Keratinocyte (primary cell): ENCODE data around the gene EGFLAM. TPM values are rescaled to one million over a fixed set of nuclear protein-coding genes. Genes with fewer than 3 reads are reported as not detected.

ENCODE experiments used
- DNase-seq: peaks from one replicate; pipeline ENCODE4 v3.0.0-alpha.2; 2011; ENCODE audit warnings: low read depth, missing footprints, low spot score
- FAIRE-seq: peaks from 2 replicates; lab custom pipeline; 2011; peaks lifted over from hg19 to GRCh38; lab: Jason Lieb, UNC
- H2AFZ ChIP-seq: 2 replicates; pipeline ENCODE4 v1.6.0; 2012; ENCODE audit warnings: low read length, control low read depth, inconsistent platforms; ENCODE audit not compliant: control insufficient read depth
- H3K27ac ChIP-seq: 2 replicates; pipeline ENCODE4 v1.5.1; 2011; ENCODE audit warnings: low read length; ENCODE audit not compliant: control insufficient read depth, insufficient read depth
- H3K27me3 ChIP-seq: 3 replicates; pipeline ENCODE4 v1.6.0; 2011; ENCODE audit warnings: low read length; ENCODE audit not compliant: control insufficient read depth, insufficient read depth; ENCODE audit errors: extremely low read depth
- H3K36me3 ChIP-seq, 2 experiments: 2 replicates in 1 of 2; 3 replicates in 1 of 2; pipeline ENCODE4 v1.5.1; 2011; ENCODE audit warnings: low read length in 2 of 2, mild to moderate bottlenecking in 1 of 2; ENCODE audit not compliant: control insufficient read depth in 2 of 2, insufficient read depth in 2 of 2; ENCODE audit errors: extremely low read depth in 1 of 2
- H3K4me1 ChIP-seq: 3 replicates; pipeline ENCODE4 v1.5.1; 2011; ENCODE audit warnings: low read length; ENCODE audit not compliant: control insufficient read depth, insufficient read depth; ENCODE audit errors: extremely low read depth
- H3K4me2 ChIP-seq: 3 replicates; pipeline ENCODE4 v1.6.0; 2011; ENCODE audit warnings: low read depth, low read length; ENCODE audit not compliant: control insufficient read depth, insufficient read depth; ENCODE audit errors: extremely low read depth
- H3K4me3 ChIP-seq, 3 experiments: fragments of 200-600 bp in 1 of 3; sonication (generic) in 1 of 3; 2 replicates in 2 of 3; 3 replicates in 1 of 3; pipeline ENCODE4 v1.5.1; 2011 to 2016; ENCODE audit warnings: low read length in 3 of 3, mild to moderate bottlenecking in 3 of 3, control low read depth in 2 of 3, inconsistent platforms in 1 of 3, low read depth in 1 of 3, mixed read lengths in 1 of 3, mixed run types in 1 of 3, moderate library complexity in 1 of 3; ENCODE audit not compliant: control insufficient read depth in 2 of 3, insufficient read depth in 2 of 3; ENCODE audit errors: extremely low read depth in 1 of 3
- H3K79me2 ChIP-seq: 2 replicates; pipeline ENCODE4 v1.6.0; 2012; ENCODE audit warnings: low read length; ENCODE audit not compliant: control insufficient read depth, insufficient read depth
- H3K9ac ChIP-seq: 3 replicates; pipeline ENCODE4 v1.6.0; 2011; ENCODE audit warnings: low read length; ENCODE audit not compliant: control insufficient read depth, insufficient read depth; ENCODE audit errors: extremely low read depth
- H3K9me1 ChIP-seq: 3 replicates; pipeline ENCODE4 v1.6.0; 2011; ENCODE audit warnings: low read length; ENCODE audit not compliant: control insufficient read depth, insufficient read depth; ENCODE audit errors: extremely low read depth
- H3K9me3 ChIP-seq: 2 replicates; pipeline ENCODE4 v1.5.1; 2012; ENCODE audit warnings: low read depth, low read length; ENCODE audit not compliant: control insufficient read depth
- H4K20me1 ChIP-seq: 3 replicates; pipeline ENCODE4 v1.6.0; 2011; ENCODE audit warnings: low read length; ENCODE audit not compliant: control insufficient read depth, insufficient read depth; ENCODE audit errors: extremely low read depth
- CTCF ChIP-seq, 3 experiments: IDR thresholded peaks in 1 of 3; conservative IDR thresholded peaks in 1 of 3; optimal IDR thresholded peaks in 1 of 3; 2 replicates in 2 of 3; 3 replicates in 1 of 3; pipeline versions ENCODE3 to v1.5.1; 2011; ENCODE audit warnings: low read length in 3 of 3, mild to moderate bottlenecking in 3 of 3, moderate library complexity in 2 of 3, control low read depth in 1 of 3, inconsistent platforms in 1 of 3; ENCODE audit not compliant: insufficient read depth in 2 of 3; ENCODE audit errors: extremely low read depth in 1 of 3
- EZH2 ChIP-seq: IDR thresholded peaks from one replicate; pipeline ENCODE4 v1.6.1; 2012; ENCODE audit warnings: inconsistent platforms, mild to moderate bottlenecking, low read length, moderate library complexity
- dilution Hi-C: fragments of 300-500 bp; cut with MboI; formaldehyde crosslinking; loops from one replicate; pipeline ENCODE4 v1.7.0; 2020; ENCODE audit warnings: low sequenced_read_pairs; ENCODE audit not compliant: extremely low pct_ligation_motif_present
- polyA plus RNA-seq, 5 experiments: library from polyadenylated mRNA; depleted of rRNA in 3 of 5; stranded (reverse) in 3 of 5; stranded (forward) in 1 of 5; unstranded in 1 of 5; fragments of >200 nt; gene quantifications; 1 replicate in 1 of 5; 2 replicates in 3 of 5; 3 replicates in 1 of 5; pipeline versions ENCODE4 v1.2.1 to v1.2.3, GENCODE V29; 2011 to 2012; ENCODE audit warnings: missing spikeins in 2 of 5, low read depth in 1 of 5, low replicate concordance in 1 of 5

Gene EGFLAM
- polyA plus RNA-seq, 1 donor (not counting 4 experiments of a cell fraction or from before 2014, with no cell fraction given), result not detected

- Histone ChIP-seq H3K4me1 (no peaks in the 10 kb centered on the region), H3K4me3 (no peak overlapping the region), H3K9ac (no peak overlapping the region), H3K4me2 (no peak overlapping the region), H4K20me1 (no peaks in the 10 kb centered on the region), H2AFZ (no peak overlapping the region), H3K27ac (no peak overlapping the region), H3K79me2 (no peaks in the 10 kb centered on the region), H3K9me1 (no peaks in the 10 kb centered on the region), H3K27me3 (no peaks in the 10 kb centered on the region), H3K36me3 (no peaks in the 10 kb centered on the region), H3K9me3 (no peaks in the 10 kb centered on the region)
- no peak for FAIRE-seq
- DNase-seq, result no peak
- dilution Hi-C loops, result loop anchor here (10.0 kb wide), 1 partner anchor 358 kb away; no protein-coding TSS in a partner anchor
- TF ChIP-seq EZH2 (no peak), CTCF (optimal IDR thresholded peaks at IDR 0.05 in 1 of 3, IDR thresholded peaks at IDR 0.05 in 1 of 3, conservative IDR thresholded peaks at IDR 0.05 in 1 of 3; ENCODE audit: extremely low read depth in 1 of 3, insufficient read depth in 2 of 3, low read length in 3 of 3) (no peak)
Observed at GRCh38 chr5:38447056-38447455, 188.7 kb downstream of the EGFLAM start.

GRCh38 chr5:38447786-38448185, 189.4 kb downstream of the EGFLAM start:
- Histone ChIP-seq H3K4me3 (no peak overlapping the region), H3K79me2 (no peaks in the 10 kb centered on the region), H3K27ac (no peak overlapping the region), H4K20me1 (no peaks in the 10 kb centered on the region), H3K4me1 (no peaks in the 10 kb centered on the region), H3K9ac (no peak overlapping the region), H3K9me1 (no peaks in the 10 kb centered on the region), H3K36me3 (no peaks in the 10 kb centered on the region), H2AFZ (no peak overlapping the region), H3K4me2 (no peak overlapping the region), H3K27me3 (no peaks in the 10 kb centered on the region), H3K9me3 (no peaks in the 10 kb centered on the region)
- FAIRE-seq, result no peak
- no peak for DNase-seq
- dilution Hi-C loops, result loop anchor here (10.0 kb wide), 1 partner anchor 357 kb away; no protein-coding TSS in a partner anchor
- TF ChIP-seq EZH2 (no peak), CTCF (optimal IDR thresholded peaks at IDR 0.05 in 1 of 3, IDR thresholded peaks at IDR 0.05 in 1 of 3, conservative IDR thresholded peaks at IDR 0.05 in 1 of 3; ENCODE audit: extremely low read depth in 1 of 3, insufficient read depth in 2 of 3, low read length in 3 of 3) (no peak)
